Colonic mucosa (tissue), 4 donors: ENCODE results near the gene KCNE1. TPM values are rescaled to one million over a fixed set of nuclear protein-coding genes. Genes with fewer than 3 reads are reported as not detected.

Experiments used
- DNase-seq: peaks from one replicate; pipeline ENCODE4 v3.0.0-alpha.2; 2020
- H3K27ac ChIP-seq: fragments of 200-600 bp; one replicate; pipeline ENCODE4 v1.8.0; 2021
- H3K27me3 ChIP-seq: fragments of 200-600 bp; one replicate; pipeline ENCODE4 v1.8.0; 2021
- H3K36me3 ChIP-seq: fragments of 200-600 bp; one replicate; pipeline ENCODE4 v1.8.0; 2021
- H3K4me1 ChIP-seq: fragments of 200-600 bp; one replicate; pipeline ENCODE4 v1.8.0; 2021; ENCODE audit warnings: mild to moderate bottlenecking
- H3K4me3 ChIP-seq: fragments of 200-600 bp; one replicate; pipeline ENCODE4 v1.8.0; 2021
- H3K9ac ChIP-seq, 2 donors: one replicate each; pipeline ENCODE4 v1.7.0; 2013; ENCODE audit warnings: control low read depth in 2 of 2, low read depth in 2 of 2, low read length in 2 of 2
- H3K9me3 ChIP-seq: fragments of 200-600 bp; one replicate; pipeline ENCODE4 v1.8.0; 2021
- intact Hi-C: fragments of 100-400 bp; cut with DNase I; formaldehyde crosslinking; loops from one replicate; pipeline ENCODE4 v1.14.1; 2022
- total RNA-seq, 2 donors: library from RNA; stranded (reverse); fragmentation: NEBNext Ultra II Directional in 1 of 2; extraction: Animal tissue kit (Norgen Biotek cat#: 25700) in 1 of 2; gene quantifications; one replicate each; pipeline ENCODE4 v1.2.1, GENCODE V29; 2021
- TF ChIP-seq, protein P1 (sequence below): fragments of 200-600 bp; IDR thresholded peaks from one replicate; pipeline ENCODE4 v1.8.0; 2022; ENCODE audit warnings: antibody characterized with exemption, mild to moderate bottlenecking
- donor health status: healthy.
- donor health status: DM: no; HTN: no; CAD: no.
- donor health status: DM: no; HTN: no; CAD: no.

The KCNE1 gene
- total RNA-seq, 2 donors from 2014 or later = 0.11 TPM; not detected in 1

DNA sequence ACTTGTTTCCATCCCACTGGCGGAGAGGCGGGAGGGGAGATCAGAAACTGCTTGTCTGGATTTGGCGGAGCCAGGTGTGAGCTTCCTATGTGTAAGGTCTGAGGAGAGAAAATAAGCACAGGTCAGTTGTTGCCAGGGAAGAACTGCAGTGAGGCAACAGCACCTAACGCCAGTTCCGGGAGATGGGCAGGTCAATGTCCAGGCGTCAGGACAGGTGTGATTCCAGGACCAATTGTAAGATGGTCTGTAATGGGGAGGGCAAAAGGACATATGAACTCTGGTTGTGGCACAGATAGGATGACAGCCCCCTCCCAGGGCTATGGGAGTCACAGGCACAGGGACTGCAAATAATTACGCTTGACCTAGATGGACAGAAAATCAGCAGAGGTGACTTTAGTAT is 9.6 kb upstream of the KCNE1 start:
- intact Hi-C loops = no loop called here
- Histone ChIP-seq H3K27me3 (no peaks in the 10 kb centered on the region), H3K9ac (peak overlapping the region in 1 of 2 donors; percentile 43), H3K4me1 (peaks cover 21% of the 10 kb centered on the region), H3K36me3 (peaks cover 7% of the 10 kb centered on the region), H3K9me3 (no peaks in the 10 kb centered on the region), H3K27ac (peak overlapping the region; percentile 93), H3K4me3 (no peak overlapping the region)
- DNase-seq = no peak
- TF ChIP-seq, protein P1, sequence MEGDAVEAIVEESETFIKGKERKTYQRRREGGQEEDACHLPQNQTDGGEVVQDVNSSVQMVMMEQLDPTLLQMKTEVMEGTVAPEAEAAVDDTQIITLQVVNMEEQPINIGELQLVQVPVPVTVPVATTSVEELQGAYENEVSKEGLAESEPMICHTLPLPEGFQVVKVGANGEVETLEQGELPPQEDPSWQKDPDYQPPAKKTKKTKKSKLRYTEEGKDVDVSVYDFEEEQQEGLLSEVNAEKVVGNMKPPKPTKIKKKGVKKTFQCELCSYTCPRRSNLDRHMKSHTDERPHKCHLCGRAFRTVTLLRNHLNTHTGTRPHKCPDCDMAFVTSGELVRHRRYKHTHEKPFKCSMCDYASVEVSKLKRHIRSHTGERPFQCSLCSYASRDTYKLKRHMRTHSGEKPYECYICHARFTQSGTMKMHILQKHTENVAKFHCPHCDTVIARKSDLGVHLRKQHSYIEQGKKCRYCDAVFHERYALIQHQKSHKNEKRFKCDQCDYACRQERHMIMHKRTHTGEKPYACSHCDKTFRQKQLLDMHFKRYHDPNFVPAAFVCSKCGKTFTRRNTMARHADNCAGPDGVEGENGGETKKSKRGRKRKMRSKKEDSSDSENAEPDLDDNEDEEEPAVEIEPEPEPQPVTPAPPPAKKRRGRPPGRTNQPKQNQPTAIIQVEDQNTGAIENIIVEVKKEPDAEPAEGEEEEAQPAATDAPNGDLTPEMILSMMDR = no peak

DNA sequence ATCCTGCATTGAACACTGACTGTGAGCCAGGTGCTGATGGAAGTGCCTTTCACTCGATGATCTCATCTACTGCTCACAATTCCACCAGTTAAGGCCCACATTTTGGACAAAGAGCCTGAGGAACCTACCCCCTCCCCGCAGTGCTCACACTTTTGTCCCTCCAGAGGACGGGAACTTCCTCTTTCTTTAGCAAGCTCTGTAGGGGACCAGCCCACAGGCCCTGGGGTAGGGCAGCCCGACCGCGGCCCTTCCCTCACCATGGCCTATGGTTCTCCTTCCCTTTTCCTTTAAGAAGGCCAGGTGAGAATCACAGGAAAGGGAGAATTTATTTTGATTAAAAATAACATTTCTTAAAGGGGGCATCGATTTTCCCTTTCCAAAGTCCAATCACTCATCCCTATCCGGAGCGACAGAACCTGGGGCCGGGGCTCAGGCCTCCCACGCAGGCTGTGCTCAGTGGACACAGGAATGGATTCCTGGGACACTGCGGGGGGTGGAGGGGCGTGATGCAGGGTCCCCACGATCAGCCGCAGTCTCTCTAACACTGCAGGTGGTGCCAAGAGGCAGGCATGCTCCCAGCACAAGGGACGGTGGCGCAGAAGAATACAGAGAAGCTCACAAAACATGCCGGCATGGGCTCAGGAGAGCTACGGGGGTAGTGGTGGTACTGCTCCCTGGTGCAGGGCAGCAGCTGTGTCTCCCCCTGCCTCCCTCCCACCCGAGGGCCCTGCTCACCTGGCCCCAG is 8.9 kb upstream of the KCNE1 start:
- H3K4me1 ChIP-seq = peaks cover 21% of the 10 kb centered on the region
- H3K27ac ChIP-seq = no peak overlapping the region
- intact Hi-C loops = no loop called here
- H3K9ac ChIP-seq = no peak overlapping the region
- TF ChIP-seq, protein P1 = no peak
- no peaks in the 10 kb centered on the region for H3K9me3 ChIP-seq
- DNase-seq = no peak
- no peak overlapping the region for H3K4me3 ChIP-seq
- H3K27me3 ChIP-seq = no peaks in the 10 kb centered on the region
- peaks cover 7% of the 10 kb centered on the region for H3K36me3 ChIP-seq

DNA sequence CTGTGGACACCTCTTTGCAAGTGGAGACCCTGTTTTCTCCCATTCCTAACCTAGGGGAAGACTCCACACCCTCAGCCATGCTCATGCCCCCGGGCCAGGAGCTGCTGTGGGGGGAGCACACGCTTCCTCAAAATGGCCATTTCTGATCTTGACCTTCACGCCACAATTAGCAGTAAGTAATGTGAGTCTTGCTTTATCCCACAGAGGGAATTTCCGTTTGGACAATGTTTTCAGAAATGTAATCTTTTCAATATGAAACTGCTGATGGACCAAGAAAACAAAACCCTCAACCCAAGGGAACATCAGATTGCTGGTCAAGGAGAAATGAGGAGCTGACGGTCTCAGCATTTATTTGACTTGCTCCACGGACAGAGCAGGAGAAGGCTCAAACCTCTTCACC is 8.3 kb upstream of the KCNE1 start:
- intact Hi-C loops = no loop called here

DNA sequence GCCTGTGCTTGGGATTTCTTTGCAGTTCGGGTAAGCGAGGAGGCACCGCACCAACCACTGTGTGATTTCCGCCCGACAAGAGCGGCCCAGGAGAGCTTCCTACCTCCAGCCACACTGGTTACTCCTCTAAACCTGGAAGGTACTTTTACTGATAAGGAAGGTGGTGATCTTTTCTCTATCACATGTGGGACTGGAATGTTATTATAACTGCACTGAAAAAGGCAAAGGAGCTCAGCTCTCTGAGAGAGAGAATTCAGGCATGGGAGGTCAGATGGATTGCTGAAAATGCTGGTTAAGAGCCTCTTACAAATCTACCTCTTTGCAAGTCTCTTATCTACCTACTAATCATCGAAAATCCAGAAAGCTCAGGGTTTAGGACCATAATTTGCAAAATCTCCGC is 7.7 kb upstream of the KCNE1 start:
- no peak overlapping the region for H3K27ac ChIP-seq
- no peak overlapping the region for H3K9ac ChIP-seq
- intact Hi-C loops = no loop called here
- DNase-seq = no peak
- peaks cover 7% of the 10 kb centered on the region for H3K36me3 ChIP-seq
- no peaks in the 10 kb centered on the region for H3K9me3 ChIP-seq
- H3K27me3 ChIP-seq = no peaks in the 10 kb centered on the region
- H3K4me1 ChIP-seq = peaks cover 21% of the 10 kb centered on the region
- TF ChIP-seq, protein P1 = no peak
- H3K4me3 ChIP-seq = no peak overlapping the region

More for the DNA sequence above, 8.3 kb upstream of the KCNE1 start:
- DNase-seq = no peak
- TF ChIP-seq, protein P1 = no peak
- H3K4me1 ChIP-seq = peaks cover 21% of the 10 kb centered on the region
- no peaks in the 10 kb centered on the region for H3K9me3 ChIP-seq
- H3K27me3 ChIP-seq = no peaks in the 10 kb centered on the region
- H3K9ac ChIP-seq = no peak overlapping the region
- no peak overlapping the region for H3K4me3 ChIP-seq
- H3K36me3 ChIP-seq = peaks cover 7% of the 10 kb centered on the region
- H3K27ac ChIP-seq = no peak overlapping the region

DNA sequence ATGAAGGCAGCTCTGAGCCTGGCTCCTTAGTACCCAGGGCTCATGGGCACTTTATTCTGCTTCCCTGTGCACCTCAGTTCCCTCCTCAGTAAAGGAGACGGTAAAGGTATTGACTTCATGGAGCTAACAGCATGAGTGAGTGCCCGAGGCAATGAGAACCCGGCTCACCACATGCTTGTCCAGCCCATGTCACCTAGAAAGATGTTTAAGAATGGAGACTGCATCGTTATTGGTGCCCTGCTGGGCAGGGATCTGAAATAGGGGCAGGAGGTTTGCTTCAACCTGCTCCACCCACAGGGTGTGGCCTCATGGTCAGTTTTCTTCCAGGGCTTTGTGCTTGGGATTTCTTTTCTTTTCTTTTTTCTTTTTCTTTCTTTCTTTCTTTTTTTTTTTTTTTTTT is 7.0 kb upstream of the KCNE1 start:
- Histone ChIP-seq H3K27me3 (no peaks in the 10 kb centered on the region), H3K27ac (no peak overlapping the region), H3K9me3 (no peaks in the 10 kb centered on the region), H3K4me3 (no peak overlapping the region), H3K4me1 (peaks cover 19% of the 10 kb centered on the region), H3K36me3 (peaks cover 7% of the 10 kb centered on the region), H3K9ac (no peak overlapping the region)
- DNase-seq = no peak
- intact Hi-C loops = no loop called here
- TF ChIP-seq, protein P1 = no peak
